ENCODE measurements around the gene KRTAP1-5. TPM values are rescaled to one million over a fixed set of nuclear protein-coding genes. Genes with fewer than 3 reads are reported as not detected.
A peak's percentile ranks its signal among the peaks of the same experiment; 100 is the strongest.
"Not testable (repeated sequence)": the region's sequence is repeated elsewhere in the genome, so short reads cannot be mapped to it uniquely, and the experiment has no call there.

Gene KRTAP1-5
- total RNA-seq, 2 donors from 2014 or later: not detected

DNA sequence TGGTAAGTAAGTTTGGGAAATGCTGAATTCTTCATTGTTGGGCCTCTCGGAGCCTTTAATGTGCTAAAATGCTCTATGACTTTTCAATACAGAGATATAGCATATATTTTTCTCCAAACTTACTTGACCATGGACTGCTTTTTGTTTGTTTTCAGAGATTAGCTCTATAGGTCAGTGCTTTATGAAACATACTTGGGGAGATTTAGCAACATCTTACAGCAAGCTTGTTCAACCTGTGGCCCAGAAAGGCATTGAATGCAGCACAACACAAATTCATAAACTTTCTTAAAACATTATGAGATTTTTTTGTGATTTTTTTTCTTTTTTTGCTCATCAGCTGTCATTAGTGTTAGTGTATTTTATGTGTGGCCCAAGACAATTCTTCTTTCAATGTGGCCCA, 17.1 kb downstream of the KRTAP1-5 start:
- H3K9me3 ChIP-seq (ENCODE audit: control insufficient read depth, low read length, poor library complexity, severe bottlenecking): no peaks in the 10 kb centered on the region
- ATAC-seq (no peak), DNase-seq (no peak)
- no peaks in the 10 kb centered on the region for H3K4me1 Mint-ChIP-seq
- H3K36me3 Mint-ChIP-seq (ENCODE audit: low read depth): no peaks in the 10 kb centered on the region
- H3K4me3 Mint-ChIP-seq: no peak overlapping the region
- peaks cover 12% of the 10 kb centered on the region for H3K27me3 Mint-ChIP-seq
- no peak overlapping the region for H3K27ac Mint-ChIP-seq

DNA sequence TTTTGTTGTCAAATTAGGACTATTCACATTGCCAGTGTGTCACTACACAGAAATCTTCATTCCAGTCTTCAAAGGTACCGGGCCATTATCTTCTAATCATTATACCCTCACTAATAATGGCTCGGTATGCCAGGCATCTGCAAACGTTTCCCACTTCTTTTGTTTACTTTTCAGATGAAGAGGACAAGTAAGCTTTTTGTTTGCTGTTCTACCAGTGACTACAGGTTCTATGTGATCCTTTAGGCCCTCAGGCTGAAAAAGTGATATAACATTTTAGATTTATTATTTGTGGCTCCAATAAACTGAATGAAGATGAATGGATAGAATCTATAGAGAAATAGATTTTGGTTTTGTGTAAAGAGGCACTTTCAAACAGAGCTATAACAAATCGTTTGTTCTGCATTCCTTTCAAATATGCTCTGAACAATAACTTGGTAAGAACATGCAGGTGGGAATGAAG, 17.7 kb downstream of the KRTAP1-5 start:
- no peak overlapping the region for H3K4me3 Mint-ChIP-seq
- DNase-seq (no peak), ATAC-seq (no peak)
- no peak overlapping the region for H3K27ac Mint-ChIP-seq
- H3K9me3 ChIP-seq (ENCODE audit: control insufficient read depth, low read length, poor library complexity, severe bottlenecking): no peaks in the 10 kb centered on the region
- H3K4me1 Mint-ChIP-seq: no peaks in the 10 kb centered on the region
- H3K36me3 Mint-ChIP-seq (ENCODE audit: low read depth): no peaks in the 10 kb centered on the region
- H3K27me3 Mint-ChIP-seq: peaks cover 11% of the 10 kb centered on the region

DNA sequence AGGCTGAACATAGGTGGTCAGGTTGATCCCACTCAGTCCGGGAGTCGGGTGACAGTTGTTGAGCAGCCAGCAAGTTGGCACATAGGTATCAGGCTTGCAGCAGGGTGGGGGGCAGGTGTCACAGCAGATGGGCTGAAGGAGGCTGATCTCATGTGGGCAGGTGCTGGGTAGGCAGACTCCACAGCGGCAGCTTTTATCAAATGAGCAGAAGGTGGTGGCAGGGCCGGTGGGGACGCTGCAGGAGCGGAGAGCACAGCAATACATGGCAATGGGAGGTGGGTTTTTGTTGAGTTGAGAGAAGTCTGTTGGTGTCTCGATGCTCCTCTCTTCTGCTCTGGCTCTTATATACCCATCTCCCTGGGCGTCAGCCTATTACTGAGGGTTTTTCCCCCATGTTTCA, 18.2 kb downstream of the KRTAP1-5 start, which contains the start of gene KRTAP3-1:
Gene KRTAP3-1, minus strand, starts transcription at position 318 of the 400 bp plus-strand sequence. Its CDS starts 54 bp downstream, at position 264.
- Mint-ChIP-seq H3K27ac (peak within 1 kb of the TSS; percentile 61), H3K4me3 (no peak within 1 kb of the TSS), H3K27me3 (peaks cover 16% of the 10 kb centered on the region), H3K36me3 (ENCODE audit: low read depth) (no peaks in the 10 kb centered on the region), H3K4me1 (no peaks in the 10 kb centered on the region)
- H3K9me3 ChIP-seq (ENCODE audit: control insufficient read depth, low read length, poor library complexity, severe bottlenecking): no peaks in the 10 kb centered on the region
- DNase-seq (no peak), ATAC-seq (no peak)

DNA sequence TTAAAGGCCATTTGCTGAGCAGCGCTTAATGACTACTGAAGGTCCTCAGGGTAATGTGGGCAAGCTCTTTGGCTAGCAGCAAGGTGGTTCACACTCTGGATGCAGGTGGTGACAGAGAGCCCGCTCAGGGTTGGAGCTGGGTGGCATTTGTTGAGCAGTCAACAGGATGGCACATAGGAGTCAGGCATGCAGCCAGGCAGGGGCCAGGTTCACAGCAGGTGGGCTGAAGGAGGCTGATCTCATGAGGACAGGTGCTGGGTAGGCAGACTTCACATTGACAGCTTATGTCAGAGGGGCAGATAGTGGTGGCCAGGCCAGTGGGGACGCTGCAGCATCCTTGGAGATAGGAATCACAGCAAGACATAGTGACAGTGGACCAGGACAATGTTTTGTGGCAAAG, 22.6 kb downstream of the KRTAP1-5 start:
- ATAC-seq: no peak
- no peaks in the 10 kb centered on the region for H3K9me3 ChIP-seq (ENCODE audit: control insufficient read depth, low read length, poor library complexity, severe bottlenecking)
- no peak overlapping the region for H3K27ac Mint-ChIP-seq
- no peak for DNase-seq
- H3K27me3 Mint-ChIP-seq: peaks cover 45% of the 10 kb centered on the region
- H3K36me3 Mint-ChIP-seq (ENCODE audit: low read depth): no peaks in the 10 kb centered on the region
- H3K4me1 Mint-ChIP-seq: no peaks in the 10 kb centered on the region
- no peak overlapping the region for H3K4me3 Mint-ChIP-seq

DNA sequence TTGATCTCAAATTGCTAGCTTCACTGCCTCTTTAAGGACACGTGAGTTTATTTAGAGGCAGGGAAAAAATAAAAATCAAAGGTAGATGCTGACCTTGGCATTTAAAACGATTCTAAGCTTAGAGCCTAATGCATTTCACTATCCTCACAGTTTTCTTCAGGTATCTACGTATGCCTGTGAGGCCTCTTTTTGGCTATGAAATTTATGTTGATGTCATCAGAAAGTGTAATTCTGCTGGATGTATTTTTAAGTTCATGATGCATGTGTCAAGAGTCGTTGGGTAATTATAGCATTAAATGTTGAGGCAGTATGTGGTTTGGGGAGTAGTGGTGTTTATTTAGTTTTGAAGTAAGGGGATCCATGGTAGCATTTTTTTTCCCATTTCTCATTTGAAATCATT, 23.1 kb downstream of the KRTAP1-5 start:
- H3K36me3 Mint-ChIP-seq (ENCODE audit: low read depth): no peaks in the 10 kb centered on the region
- H3K4me3 Mint-ChIP-seq: no peak overlapping the region
- no peak for DNase-seq
- no peaks in the 10 kb centered on the region for H3K9me3 ChIP-seq (ENCODE audit: control insufficient read depth, low read length, poor library complexity, severe bottlenecking)
- no peak for ATAC-seq
- H3K4me1 Mint-ChIP-seq: no peaks in the 10 kb centered on the region
- H3K27me3 Mint-ChIP-seq: peaks cover 49% of the 10 kb centered on the region
- no peak overlapping the region for H3K27ac Mint-ChIP-seq

DNA sequence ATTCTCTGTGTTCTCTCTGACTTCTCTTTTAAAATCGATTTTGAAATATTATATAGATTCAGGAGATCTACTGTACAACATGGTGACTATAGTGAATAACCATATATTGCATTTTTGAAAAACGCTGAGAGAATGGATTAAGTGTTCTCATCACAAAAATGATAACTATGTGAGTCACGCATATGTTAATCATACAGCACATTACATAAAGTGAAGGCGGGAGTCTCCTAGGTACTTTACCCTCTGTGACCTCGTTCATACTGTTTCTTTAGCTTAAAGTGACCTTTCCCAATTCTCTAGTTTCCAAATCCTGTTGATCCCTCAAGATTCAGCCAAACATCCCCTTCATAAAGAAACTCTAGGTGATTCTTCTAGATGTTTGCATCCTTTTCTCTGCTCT, 24.2 kb downstream of the KRTAP1-5 start:
- H3K27ac Mint-ChIP-seq: no peak overlapping the region
- ATAC-seq (no peak), DNase-seq (no peak)
- peaks cover 50% of the 10 kb centered on the region for H3K27me3 Mint-ChIP-seq
- H3K4me1 Mint-ChIP-seq: no peaks in the 10 kb centered on the region
- no peaks in the 10 kb centered on the region for H3K9me3 ChIP-seq (ENCODE audit: control insufficient read depth, low read length, poor library complexity, severe bottlenecking)
- no peak overlapping the region for H3K4me3 Mint-ChIP-seq
- peaks cover 3% of the 10 kb centered on the region for H3K36me3 Mint-ChIP-seq (ENCODE audit: low read depth)

DNA sequence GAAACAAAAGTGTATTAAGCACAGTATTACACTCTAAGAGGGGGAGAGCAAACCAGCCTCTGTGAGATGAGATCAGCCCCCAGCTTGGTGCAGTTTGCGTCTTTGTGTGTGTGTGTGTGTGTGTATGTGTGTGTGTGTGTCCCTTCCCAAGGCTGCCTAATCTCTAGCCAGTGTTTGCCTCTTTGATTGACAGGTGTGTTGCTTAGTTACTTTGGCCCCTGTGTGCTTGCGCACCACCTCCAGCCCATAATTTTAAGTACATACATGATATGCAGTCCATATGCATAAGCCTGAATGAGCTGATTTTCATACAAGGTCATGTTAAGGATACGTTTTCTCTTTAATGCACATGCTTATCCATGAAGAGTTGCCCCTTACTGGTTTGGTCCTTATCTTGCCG, 25.2 kb downstream of the KRTAP1-5 start:
- ATAC-seq (no peak), DNase-seq (no peak)
- no peak overlapping the region for H3K27ac Mint-ChIP-seq
- no peak overlapping the region for H3K4me3 Mint-ChIP-seq
- H3K36me3 Mint-ChIP-seq (ENCODE audit: low read depth): peaks cover 8% of the 10 kb centered on the region
- no peaks in the 10 kb centered on the region for H3K9me3 ChIP-seq (ENCODE audit: control insufficient read depth, low read length, poor library complexity, severe bottlenecking)
- H3K27me3 Mint-ChIP-seq: peaks cover 60% of the 10 kb centered on the region
- H3K4me1 Mint-ChIP-seq: no peaks in the 10 kb centered on the region

DNA sequence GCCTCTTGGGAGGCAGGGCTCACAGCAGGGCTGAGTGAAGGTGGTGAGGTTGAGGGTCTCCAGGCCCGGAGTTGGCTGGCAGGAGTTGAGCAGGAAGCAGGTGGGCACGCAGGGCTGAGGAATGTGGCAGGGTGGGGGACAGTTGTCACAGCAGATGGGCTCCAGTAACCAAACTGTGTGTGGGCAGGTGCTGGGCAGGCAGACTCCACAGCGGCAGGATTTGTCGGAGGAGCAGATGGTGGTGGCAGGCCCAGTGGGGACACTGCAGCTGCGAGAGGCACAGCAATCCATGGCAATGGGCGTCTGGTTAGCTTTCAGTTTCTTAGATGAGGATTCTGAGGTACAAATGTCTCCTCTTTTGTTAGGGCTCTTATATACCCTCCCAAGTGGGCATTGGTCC, 27.4 kb downstream of the KRTAP1-5 start, which contains the start of gene KRTAP3-2:
Gene KRTAP3-2, minus strand, starts transcription at position 344 of the 400 bp plus-strand sequence. Its CDS starts 53 bp downstream, at position 291.
- H3K36me3 Mint-ChIP-seq (ENCODE audit: low read depth); H3K27ac Mint-ChIP-seq; H3K4me1 Mint-ChIP-seq; H3K4me3 Mint-ChIP-seq; H3K9me3 ChIP-seq (ENCODE audit: control insufficient read depth, low read length, poor library complexity, severe bottlenecking); DNase-seq; ATAC-seq: not testable (repeated sequence)
- peaks cover 70% of the 10 kb centered on the region for H3K27me3 Mint-ChIP-seq

DNA sequence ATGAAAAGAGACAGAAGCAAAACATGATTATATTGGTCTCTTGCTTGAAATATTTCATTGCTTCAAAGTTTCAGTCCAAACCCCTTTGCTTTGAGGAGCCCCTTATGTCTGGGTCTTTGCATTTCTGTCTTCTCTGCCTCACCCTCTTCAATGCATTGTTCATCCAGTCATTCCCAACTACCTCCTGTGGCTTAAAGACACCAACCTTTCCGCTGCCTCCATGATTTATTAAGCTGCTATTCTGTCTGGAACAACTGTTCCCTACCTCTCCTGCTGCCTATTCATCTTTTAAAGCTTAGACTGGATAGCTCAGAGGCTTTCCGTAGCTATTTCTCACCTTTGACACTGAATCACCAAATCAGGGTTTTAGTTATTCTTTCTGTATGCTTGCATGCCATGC, 29.6 kb downstream of the KRTAP1-5 start:
- H3K9me3 ChIP-seq (ENCODE audit: control insufficient read depth, low read length, poor library complexity, severe bottlenecking): no peaks in the 10 kb centered on the region
- H3K36me3 Mint-ChIP-seq (ENCODE audit: low read depth): peaks cover 8% of the 10 kb centered on the region
- DNase-seq (no peak), ATAC-seq (no peak)
- no peaks in the 10 kb centered on the region for H3K4me1 Mint-ChIP-seq
- no peak overlapping the region for H3K27ac Mint-ChIP-seq
- peaks cover 73% of the 10 kb centered on the region for H3K27me3 Mint-ChIP-seq
- no peak overlapping the region for H3K4me3 Mint-ChIP-seq

DNA sequence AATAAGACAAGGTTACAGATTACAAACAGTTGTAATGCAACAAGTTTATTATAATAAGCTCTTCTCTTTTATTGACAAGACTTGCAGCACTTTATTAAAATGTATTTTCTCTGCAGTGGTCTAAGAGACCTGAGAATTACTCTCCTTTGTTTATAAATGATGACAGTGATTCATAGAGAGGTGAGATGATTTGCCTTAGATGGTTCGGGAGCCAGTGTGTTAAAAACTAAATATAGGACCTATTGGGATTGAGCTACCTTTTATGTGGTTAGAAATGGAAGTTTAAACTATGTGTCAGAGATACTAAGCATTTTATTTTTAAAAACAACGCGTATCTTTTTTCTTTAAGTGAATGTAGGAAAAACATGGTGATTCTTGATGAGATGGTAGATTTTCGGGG, 30.2 kb downstream of the KRTAP1-5 start:
- DNase-seq (no peak), ATAC-seq (no peak)
- Mint-ChIP-seq H3K4me1 (no peaks in the 10 kb centered on the region), H3K4me3 (no peak overlapping the region), H3K27ac (no peak overlapping the region), H3K27me3 (peaks cover 74% of the 10 kb centered on the region), H3K36me3 (ENCODE audit: low read depth) (peaks cover 8% of the 10 kb centered on the region)
- H3K9me3 ChIP-seq (ENCODE audit: control insufficient read depth, low read length, poor library complexity, severe bottlenecking): no peaks in the 10 kb centered on the region

DNA sequence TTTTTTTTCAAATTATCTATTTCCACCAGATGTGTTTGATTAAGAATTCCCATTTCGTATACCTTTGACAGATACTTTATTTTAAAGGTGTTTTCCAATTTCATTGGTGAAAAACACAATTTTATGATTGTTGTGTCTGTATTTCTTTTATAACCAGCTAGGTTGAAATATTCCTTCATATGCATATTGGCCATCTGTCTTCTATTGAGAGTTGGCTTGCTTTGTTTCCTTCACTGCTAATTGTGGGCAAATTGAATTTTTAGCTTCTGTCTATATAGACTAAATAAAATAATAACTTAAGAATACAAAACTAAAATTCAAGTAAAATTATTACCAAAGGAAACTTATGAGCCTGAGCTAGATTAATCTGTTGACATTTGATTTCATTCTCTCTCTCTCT, 31.9 kb downstream of the KRTAP1-5 start:
- no peak for DNase-seq
- peaks cover 8% of the 10 kb centered on the region for H3K36me3 Mint-ChIP-seq (ENCODE audit: low read depth)
- no peaks in the 10 kb centered on the region for H3K4me1 Mint-ChIP-seq
- H3K27ac Mint-ChIP-seq: no peak overlapping the region
- no peak for ATAC-seq
- peaks cover 76% of the 10 kb centered on the region for H3K27me3 Mint-ChIP-seq
- no peak overlapping the region for H3K4me3 Mint-ChIP-seq
- H3K9me3 ChIP-seq (ENCODE audit: control insufficient read depth, low read length, poor library complexity, severe bottlenecking): no peaks in the 10 kb centered on the region

DNA sequence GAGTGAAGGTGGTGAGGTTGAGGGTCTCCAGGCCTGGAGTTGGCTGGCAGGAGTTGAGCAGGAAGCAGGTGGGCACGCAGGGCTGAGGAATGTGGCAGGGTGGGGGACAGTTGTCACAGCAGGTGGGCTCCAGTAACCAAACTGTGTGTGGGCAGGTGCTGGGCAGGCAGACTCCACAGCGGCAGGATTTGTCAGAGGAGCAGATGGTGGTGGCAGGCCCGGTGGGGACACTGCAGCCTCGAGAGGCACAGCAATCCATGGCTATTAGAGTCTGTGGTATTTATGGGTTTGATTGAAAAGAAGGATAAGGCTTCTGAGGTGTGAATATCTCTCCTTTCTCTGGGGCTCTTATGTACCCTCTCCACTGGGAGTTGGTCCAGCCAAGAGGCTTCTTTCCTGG, 33.2 kb downstream of the KRTAP1-5 start, which contains the start of gene KRTAP3-3:
Gene KRTAP3-3, minus strand, starts transcription at position 326 of the 400 bp plus-strand sequence. Its CDS starts 67 bp downstream, at position 259.
- Mint-ChIP-seq H3K4me1 (no peaks in the 10 kb centered on the region), H3K36me3 (ENCODE audit: low read depth) (peaks cover 8% of the 10 kb centered on the region), H3K27ac (no peak within 1 kb of the TSS), H3K27me3 (peaks cover 69% of the 10 kb centered on the region), H3K4me3 (no peak within 1 kb of the TSS)
- DNase-seq (no peak), ATAC-seq (no peak)
- H3K9me3 ChIP-seq (ENCODE audit: control insufficient read depth, low read length, poor library complexity, severe bottlenecking): no peaks in the 10 kb centered on the region

DNA sequence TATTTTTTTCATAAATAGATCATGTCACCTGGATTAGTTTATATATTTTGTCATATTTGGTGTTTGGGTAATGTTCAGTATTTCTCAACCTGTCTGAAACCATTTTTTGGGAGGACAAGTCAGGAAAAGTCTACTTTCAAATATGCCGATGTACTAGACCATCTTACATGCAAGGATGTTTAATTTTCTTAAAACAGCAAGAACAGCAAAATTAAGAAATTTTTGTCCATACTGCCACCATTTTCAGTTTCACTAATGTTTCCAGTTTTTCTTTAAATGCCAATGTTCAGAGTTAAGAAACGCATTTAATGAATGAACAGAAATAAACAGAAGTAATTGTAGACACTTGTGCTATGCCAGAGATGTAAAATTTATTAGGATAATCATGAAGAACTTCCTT, 33.9 kb downstream of the KRTAP1-5 start:
- Mint-ChIP-seq H3K36me3 (ENCODE audit: low read depth) (peaks cover 5% of the 10 kb centered on the region), H3K4me1 (no peaks in the 10 kb centered on the region), H3K27me3 (peaks cover 63% of the 10 kb centered on the region), H3K4me3 (no peak overlapping the region), H3K27ac (no peak overlapping the region)
- DNase-seq (no peak), ATAC-seq (no peak)
- H3K9me3 ChIP-seq (ENCODE audit: control insufficient read depth, low read length, poor library complexity, severe bottlenecking): no peaks in the 10 kb centered on the region

DNA sequence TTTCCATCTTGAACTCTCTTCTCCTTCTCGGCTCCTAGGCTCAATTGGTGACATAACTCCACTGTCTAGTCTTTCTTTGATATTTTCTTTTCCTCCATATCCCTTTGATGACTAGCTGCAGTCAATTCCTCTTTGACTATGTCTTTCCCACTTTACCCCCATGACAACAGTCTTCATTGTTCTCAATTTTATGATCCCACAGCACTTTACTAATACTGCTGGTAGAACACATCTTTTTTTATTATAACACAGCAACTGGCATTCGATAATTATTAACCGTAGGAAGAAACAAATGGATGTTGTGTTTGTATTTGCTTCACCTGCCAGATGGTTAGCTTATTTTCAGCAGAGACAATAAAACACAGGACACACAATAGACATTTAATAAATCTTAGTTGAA, 34.3 kb downstream of the KRTAP1-5 start:
- Mint-ChIP-seq H3K36me3 (ENCODE audit: low read depth) (peaks cover 4% of the 10 kb centered on the region), H3K27ac (no peak overlapping the region), H3K27me3 (peaks cover 64% of the 10 kb centered on the region), H3K4me3 (no peak overlapping the region), H3K4me1 (no peaks in the 10 kb centered on the region)
- ATAC-seq (no peak), DNase-seq (no peak)
- H3K9me3 ChIP-seq (ENCODE audit: control insufficient read depth, low read length, poor library complexity, severe bottlenecking): no peaks in the 10 kb centered on the region

All from T-helper 17 cell (primary cell).